ENCODE measurements around the gene PROKR2. TPM values are rescaled to one million over a fixed set of nuclear protein-coding genes. Genes with fewer than 3 reads are reported as not detected.

The PROKR2 gene
- total RNA-seq, 1 donor from 2014 or later = not detected

GRCh38 chr20:5342021-5342420 lies 25.3 kb upstream of the PROKR2 start:
- no peak for DNase-seq
- Histone ChIP-seq H3K9me3 (replicated peaks) (peaks cover 9% of the 10 kb centered on the region), H3K27ac (replicated peaks) (no peak overlapping the region), H3K36me3 (no peaks in the 10 kb centered on the region), H3K4me1 (no peaks in the 10 kb centered on the region), H3K4me3 (no peak overlapping the region), H3K27me3 (ENCODE audit: low read depth) (peaks cover 2% of the 10 kb centered on the region)
- intact Hi-C loops (cut with micrococcal nuclease) = no loop called here
- no peak for TF ChIP-seq CTCF (IDR thresholded peaks at IDR 0.05; ENCODE audit: borderline replicate concordance)

GRCh38 chr20:5331340-5331739 lies 14.6 kb upstream of the PROKR2 start:
- TF ChIP-seq CTCF (IDR thresholded peaks at IDR 0.05; ENCODE audit: borderline replicate concordance) = no peak
- Histone ChIP-seq H3K9me3 (replicated peaks) (no peaks in the 10 kb centered on the region), H3K27ac (replicated peaks) (no peak overlapping the region), H3K27me3 (ENCODE audit: low read depth) (peaks cover 5% of the 10 kb centered on the region), H3K4me1 (no peaks in the 10 kb centered on the region), H3K36me3 (no peaks in the 10 kb centered on the region), H3K4me3 (no peak overlapping the region)
- DNase-seq = no peak
- intact Hi-C loops (cut with micrococcal nuclease) = no loop called here

- no peaks in the 10 kb centered on the region for H3K9me3 ChIP-seq (replicated peaks)
- TF ChIP-seq CTCF (IDR thresholded peaks at IDR 0.05; ENCODE audit: borderline replicate concordance) = no peak
- H3K27me3 ChIP-seq (ENCODE audit: low read depth) = no peaks in the 10 kb centered on the region
- no peaks in the 10 kb centered on the region for H3K36me3 ChIP-seq
- no peaks in the 10 kb centered on the region for H3K4me1 ChIP-seq
- intact Hi-C loops (cut with micrococcal nuclease) = no loop called here
- H3K27ac ChIP-seq (replicated peaks) = no peak overlapping the region
- DNase-seq = no peak
- H3K4me3 ChIP-seq = no peak overlapping the region
Observed at GRCh38 chr20:5328268-5328667, 11.5 kb upstream of the PROKR2 start.

- Histone ChIP-seq H3K36me3 (no peaks in the 10 kb centered on the region), H3K9me3 (replicated peaks) (no peaks in the 10 kb centered on the region), H3K4me3 (no peak overlapping the region), H3K27me3 (ENCODE audit: low read depth) (no peaks in the 10 kb centered on the region), H3K27ac (replicated peaks) (no peak overlapping the region), H3K4me1 (no peaks in the 10 kb centered on the region)
- no peak for TF ChIP-seq CTCF (IDR thresholded peaks at IDR 0.05; ENCODE audit: borderline replicate concordance)
- DNase-seq = no peak
- intact Hi-C loops (cut with micrococcal nuclease) = no loop called here
Observed at GRCh38 chr20:5327356-5327755, 10.6 kb upstream of the PROKR2 start.

- H3K9me3 ChIP-seq (replicated peaks) = no peaks in the 10 kb centered on the region
- peak overlapping the region; percentile 53 for H3K4me3 ChIP-seq
- TF ChIP-seq CTCF (IDR thresholded peaks at IDR 0.05; ENCODE audit: borderline replicate concordance) = no peak
- H3K27me3 ChIP-seq (ENCODE audit: low read depth) = peaks cover 82% of the 10 kb centered on the region
- H3K27ac ChIP-seq (replicated peaks) = no peak overlapping the region
- H3K36me3 ChIP-seq = no peaks in the 10 kb centered on the region
- H3K4me1 ChIP-seq = peaks cover 11% of the 10 kb centered on the region
- intact Hi-C loops (cut with micrococcal nuclease) = no loop called here
- DNase-seq = no peak
Observed at GRCh38 chr20:5315807-5316187, 957 bp downstream of the PROKR2 start.

GRCh38 chr20:5313916-5314315 lies 2.8 kb downstream of the PROKR2 start:
- intact Hi-C loops (cut with micrococcal nuclease) = no loop called here
- TF ChIP-seq CTCF (IDR thresholded peaks at IDR 0.05; ENCODE audit: borderline replicate concordance) = no peak

More at GRCh38 chr20:5313916-5314315, 2.8 kb downstream of the PROKR2 start:
- DNase-seq = no peak
- Histone ChIP-seq H3K4me3 (no peak overlapping the region), H3K27ac (replicated peaks) (no peak overlapping the region), H3K27me3 (ENCODE audit: low read depth) (peaks cover 64% of the 10 kb centered on the region), H3K9me3 (replicated peaks) (peaks cover 3% of the 10 kb centered on the region), H3K36me3 (no peaks in the 10 kb centered on the region), H3K4me1 (peaks cover 11% of the 10 kb centered on the region)

Measured in left ventricle myocardium inferior (tissue), 1 donor.